GM18508 (cell line): ENCODE measurements around the gene RAD9A.
"Not testable (repeated sequence)": the region's sequence is repeated elsewhere in the genome, so short reads cannot be mapped to it uniquely, and the experiment has no call there.

Experiments used
- ATAC-seq: cut with Tn5 transposase; IDR thresholded peaks from one replicate; pipeline ENCODE4 v1.9.1; 2021; ENCODE audit warnings: moderate number of reproducible peaks; ENCODE audit not compliant: insufficient read depth, unreplicated experiment

RAD9A gene

GRCh38 chr11:67420646-67421429 lies 29.1 kb downstream of the RAD9A start:
- ATAC-seq: no peak

GRCh38 chr11:67421430-67422031 lies 29.7 kb downstream of the RAD9A start:
- no peak for ATAC-seq

- no peak for ATAC-seq
These were observed 31.1 kb downstream of the RAD9A start for GRCh38 chr11:67422891-67423290.

- ATAC-seq: no peak
These were observed 31.7 kb downstream of the RAD9A start for GRCh38 chr11:67423466-67423865.

GRCh38 chr11:67423891-67424613 lies 32.3 kb downstream of the RAD9A start:
- no peak for ATAC-seq

GRCh38 chr11:67427364-67427859 lies 35.6 kb downstream of the RAD9A start:
- ATAC-seq: not testable (repeated sequence)

- no peak for ATAC-seq
These were observed 36.5 kb downstream of the RAD9A start, which contains the start of gene RPS6KB2 for GRCh38 chr11:67428052-67429001. Gene RPS6KB2, plus strand, starts transcription at chr11:67428494. Its CDS starts 52 bp downstream, at chr11:67428546.

GRCh38 chr11:67429038-67429668 lies 37.4 kb downstream of the RAD9A start:
- ATAC-seq: no peak

- no peak for ATAC-seq
These were observed 37.9 kb downstream of the RAD9A start for GRCh38 chr11:67429722-67430121.

- ATAC-seq: no peak
These were observed 39.8 kb downstream of the RAD9A start for GRCh38 chr11:67431346-67432249.

- ATAC-seq: no peak
These were observed 41.0 kb downstream of the RAD9A start for GRCh38 chr11:67432655-67433349.

GRCh38 chr11:67433536-67434394 lies 42.0 kb downstream of the RAD9A start:
- ATAC-seq: no peak

- no peak for ATAC-seq
These were observed 42.7 kb downstream of the RAD9A start for GRCh38 chr11:67434395-67434881.

- ATAC-seq: no peak
These were observed 43.4 kb downstream of the RAD9A start for GRCh38 chr11:67435031-67435726.

GRCh38 chr11:67435727-67436458 lies 44.1 kb downstream of the RAD9A start:
- no peak for ATAC-seq
